DMS79 (cell line): ENCODE measurements around the gene PFKFB4.
"Not testable (repeated sequence)": the region's sequence is repeated elsewhere in the genome, so short reads cannot be mapped to it uniquely, and the experiment has no call there.

Experiments
- DNase-seq: peaks from one replicate; lab custom pipeline; 2025; lab: John Stamatoyannopoulos, UW

The PFKFB4 gene

GRCh38 chr3:48530701-48531100, 25.9 kb downstream of the PFKFB4 start:
- DNase-seq: not testable (repeated sequence)

GRCh38 chr3:48528754-48529153, 27.8 kb downstream of the PFKFB4 start:
- DNase-seq: no peak

- DNase-seq: no peak
Observed at GRCh38 chr3:48528048-48528447, 28.6 kb downstream of the PFKFB4 start.

GRCh38 chr3:48524970-48525369, 31.6 kb downstream of the PFKFB4 start:
- no peak for DNase-seq

- no peak for DNase-seq
Observed at GRCh38 chr3:48521635-48522034, 35.0 kb downstream of the PFKFB4 start.

- DNase-seq: no peak
Observed at GRCh38 chr3:48519277-48519643, 37.3 kb downstream of the PFKFB4 start.

- no peak for DNase-seq
Observed at GRCh38 chr3:48518638-48519276, 37.8 kb downstream of the PFKFB4 start.

GRCh38 chr3:48518069-48518468, 38.5 kb downstream of the PFKFB4 start:
- DNase-seq: no peak

- no peak for DNase-seq
Observed at GRCh38 chr3:48516571-48516970, 40.0 kb downstream of the PFKFB4 start.

- no peak for DNase-seq
Observed at GRCh38 chr3:48514431-48515227, 42.0 kb downstream of the PFKFB4 start.

GRCh38 chr3:48511551-48511950, 45.1 kb downstream of the PFKFB4 start:
- DNase-seq: no peak

GRCh38 chr3:48507256-48508061, 49.1 kb downstream of the PFKFB4 start:
- peak; percentile 55 for DNase-seq

GRCh38 chr3:48505968-48506504, 50.6 kb downstream of the PFKFB4 start:
- no peak for DNase-seq

- DNase-seq: no peak
Observed at GRCh38 chr3:48505146-48505545, 51.5 kb downstream of the PFKFB4 start.

- DNase-seq: no peak
Observed at GRCh38 chr3:48504051-48504946, 52.3 kb downstream of the PFKFB4 start, which contains the start of gene SHISA5. Gene SHISA5, minus strand, starts transcription at chr3:48504174. Its CDS starts 80 bp downstream, at chr3:48504094.

- DNase-seq: no peak
Observed at GRCh38 chr3:48503401-48504050, 53.1 kb downstream of the PFKFB4 start.

- DNase-seq: no peak
Observed at GRCh38 chr3:48502728-48503168, 53.9 kb downstream of the PFKFB4 start.

GRCh38 chr3:48502121-48502520, 54.5 kb downstream of the PFKFB4 start:
- DNase-seq: no peak

GRCh38 chr3:48501196-48501595, 55.4 kb downstream of the PFKFB4 start:
- no peak for DNase-seq

- DNase-seq: no peak
Observed at GRCh38 chr3:48500656-48501055, 55.9 kb downstream of the PFKFB4 start.

GRCh38 chr3:48493203-48493501, 63.5 kb downstream of the PFKFB4 start:
- DNase-seq: no peak
